Measurements from ENCODE around the gene IFT22.

DNA sequence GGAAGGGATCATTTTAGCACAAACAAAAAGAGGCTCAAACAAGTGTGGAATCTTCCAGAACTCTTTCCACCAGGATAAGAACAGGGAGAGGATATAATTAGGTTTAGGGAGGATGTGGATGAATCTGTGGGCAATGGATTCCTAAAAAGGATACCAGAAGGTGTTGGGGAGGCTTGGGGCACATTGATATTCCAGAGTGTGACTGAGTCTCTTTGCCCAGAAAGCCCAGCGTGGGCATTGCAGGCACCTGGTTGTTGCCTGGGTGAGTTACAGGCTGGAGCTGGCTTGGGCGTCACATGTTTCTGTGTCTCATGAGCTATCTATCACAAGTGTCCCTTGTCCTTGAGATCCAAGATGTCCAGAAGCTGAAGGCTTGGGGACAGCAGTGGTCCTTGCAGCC lies 44.3 kb upstream of the IFT22 start:
- TF ChIP-seq EZH2 (IDR thresholded peaks at IDR 0.05) (no peak), POLR2AphosphoS5 (IDR thresholded peaks at IDR 0.05; ENCODE audit: borderline replicate concordance, low read depth, low read length) (no peak)

Measured in SK-N-MC (cell line).